MG63 (cell line): ENCODE data around the gene MAFF. TPM values are rescaled to one million over a fixed set of nuclear protein-coding genes. Genes with fewer than 3 reads are reported as not detected.
A peak's percentile ranks its signal among the peaks of the same experiment; 100 is the strongest.

Experiments
- DNase-seq: peaks from one replicate; pipeline ENCODE4 v3.0.0-alpha.2; 2020
- H3K27me3 ChIP-seq: fragments of 250-450 bp; sonication (Bioruptor Pico); 2 replicates; pipeline ENCODE4 v1.5.1; 2020; ENCODE audit warnings: mild to moderate bottlenecking, moderate library complexity
- H3K36me3 ChIP-seq: fragments of 250-450 bp; sonication (Bioruptor Pico); 2 replicates; pipeline ENCODE4 v1.5.1; 2020; ENCODE audit warnings: mild to moderate bottlenecking, moderate library complexity
- H3K4me3 ChIP-seq: fragments of 250-450 bp; sonication (Bioruptor Pico); 2 replicates; pipeline ENCODE4 v1.5.1; 2020; ENCODE audit warnings: mild to moderate bottlenecking, moderate library complexity
- H3K9me3 ChIP-seq: fragments of 250-450 bp; sonication (Bioruptor Pico); 2 replicates; pipeline ENCODE4 v1.5.1; 2020; ENCODE audit warnings: mild to moderate bottlenecking, moderate library complexity
- total RNA-seq: library from RNA; depleted of rRNA; stranded (reverse); fragments of >200 nt; shearing (Covaris generic); gene quantifications from 2 replicates; pipeline ENCODE4 v1.2.3, GENCODE V29; 2014; ENCODE audit warnings: low replicate concordance

Gene MAFF
- total RNA-seq, 1 experiment from 2014 or later: 22.0 TPM

DNA sequence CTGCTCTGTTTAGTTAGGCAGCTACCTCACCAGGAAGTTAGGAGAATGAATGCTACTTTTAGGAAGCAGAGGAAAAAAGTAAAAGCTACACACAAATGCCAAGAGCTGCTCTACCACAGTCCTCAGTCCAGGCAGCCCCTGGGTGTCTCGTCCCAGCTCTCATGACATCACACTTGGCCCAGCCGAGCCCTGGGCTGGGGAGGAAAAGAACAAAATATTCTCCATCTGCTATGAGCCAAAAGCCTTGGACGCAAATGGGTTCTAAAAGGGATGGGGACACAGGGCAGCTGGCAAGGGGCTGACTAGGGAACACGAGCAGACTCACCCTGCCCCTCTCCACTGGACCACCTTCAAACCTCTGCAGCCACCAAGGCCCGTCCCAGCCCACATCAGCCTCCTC, 44.9 kb downstream of the MAFF start:
- Histone ChIP-seq H3K4me3 (no peak overlapping the region), H3K36me3 (peaks cover 47% of the 10 kb centered on the region), H3K27me3 (no peaks in the 10 kb centered on the region), H3K9me3 (peaks cover 2% of the 10 kb centered on the region; the same call in 1 of the 2 replicates)
- no peak for DNase-seq

GRCh38 chr22:38247713-38248112, 45.9 kb downstream of the MAFF start:
- H3K27me3 ChIP-seq: no peaks in the 10 kb centered on the region
- peaks cover 2% of the 10 kb centered on the region; the same call in 1 of the 2 replicates for H3K9me3 ChIP-seq
- peaks cover 49% of the 10 kb centered on the region for H3K36me3 ChIP-seq
- DNase-seq: no peak
- no peak overlapping the region for H3K4me3 ChIP-seq

- DNase-seq: no peak
- H3K27me3 ChIP-seq: no peaks in the 10 kb centered on the region
- H3K4me3 ChIP-seq: no peak overlapping the region
- H3K9me3 ChIP-seq: peaks cover 2% of the 10 kb centered on the region; the same call in 1 of the 2 replicates
- peaks cover 46% of the 10 kb centered on the region for H3K36me3 ChIP-seq
These were observed 46.5 kb downstream of the MAFF start for GRCh38 chr22:38248280-38248679.

GRCh38 chr22:38249301-38249700, 47.5 kb downstream of the MAFF start:
- Histone ChIP-seq H3K9me3 (peaks cover 2% of the 10 kb centered on the region; the same call in 1 of the 2 replicates), H3K27me3 (no peaks in the 10 kb centered on the region), H3K36me3 (peaks cover 38% of the 10 kb centered on the region), H3K4me3 (no peak overlapping the region)
- DNase-seq: no peak

DNA sequence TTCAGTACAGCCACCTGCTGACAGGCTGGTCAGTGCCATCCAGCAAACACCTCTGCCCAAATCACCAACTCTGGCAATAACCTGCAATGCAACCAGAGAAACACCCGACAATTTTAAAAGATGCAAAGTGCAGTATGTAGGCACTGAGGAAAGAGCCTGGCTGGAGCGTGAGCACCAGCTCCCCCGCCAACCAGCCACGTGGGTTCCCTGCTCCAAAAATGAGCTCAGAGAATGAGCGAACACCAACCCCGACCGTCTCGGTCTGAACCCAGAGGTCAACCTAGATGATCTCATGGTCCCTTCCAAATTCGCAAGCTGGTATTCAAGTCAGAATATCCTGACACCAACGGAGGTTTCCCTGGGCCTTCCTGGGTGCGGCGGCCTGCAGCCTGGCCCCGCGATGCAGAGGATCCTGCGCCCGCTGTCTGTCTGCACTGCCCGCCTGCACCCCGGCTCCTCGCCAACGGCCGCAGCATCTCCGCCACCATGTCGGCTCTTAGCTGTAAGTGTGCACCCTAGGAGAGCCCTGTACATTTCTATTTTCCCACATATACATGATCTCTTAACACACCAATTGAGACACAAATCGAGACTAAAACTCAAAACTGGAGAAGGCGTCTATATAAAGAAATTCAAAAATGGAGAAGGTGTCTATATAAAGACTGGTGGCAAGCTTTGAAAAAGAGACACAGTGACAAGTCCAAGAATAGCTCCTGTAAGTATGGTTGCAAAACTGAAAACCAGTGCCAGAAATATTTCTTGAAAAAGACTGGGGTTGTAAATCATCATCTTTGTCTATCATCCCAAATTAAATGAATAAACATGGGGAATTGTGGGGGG, 48.2 kb downstream of the MAFF start:
- Histone ChIP-seq H3K36me3 (peaks cover 31% of the 10 kb centered on the region), H3K4me3 (no peak overlapping the region), H3K9me3 (peaks cover 2% of the 10 kb centered on the region; the same call in 1 of the 2 replicates), H3K27me3 (no peaks in the 10 kb centered on the region)
- DNase-seq: no peak

DNA sequence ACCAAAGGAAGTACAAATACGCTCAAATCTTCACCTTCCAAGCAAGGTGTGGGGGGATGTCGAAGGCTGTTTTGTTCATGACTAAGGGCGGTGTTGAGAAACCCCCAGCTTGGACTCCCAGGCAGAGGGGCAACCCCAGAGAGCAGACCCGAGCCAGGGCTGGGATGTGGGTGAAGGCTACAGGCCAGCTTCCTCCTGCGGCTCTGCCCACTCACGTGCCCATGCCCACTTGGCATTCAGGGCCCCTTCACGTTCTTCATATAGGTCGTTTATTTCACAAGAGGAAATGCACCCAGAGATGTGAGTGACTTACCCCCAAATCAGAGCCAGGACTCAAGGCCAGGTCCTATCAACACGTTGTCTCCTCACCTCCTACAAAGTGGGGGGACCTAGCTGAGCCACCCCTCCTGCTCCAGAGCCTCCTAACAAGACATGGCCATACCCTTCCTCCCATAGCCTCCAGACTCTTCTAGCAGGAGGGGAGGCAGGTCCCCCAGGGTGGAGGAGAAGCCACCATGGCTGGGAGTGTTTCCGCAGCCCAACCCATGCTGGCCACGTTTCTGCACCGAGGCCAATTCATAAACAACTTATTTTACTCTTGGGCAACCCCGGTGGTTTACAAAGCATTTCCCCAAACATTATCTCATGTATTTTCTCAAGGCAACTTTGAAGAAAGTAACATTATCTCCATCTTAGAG, 49.0 kb downstream of the MAFF start:
- Histone ChIP-seq H3K36me3 (peaks cover 31% of the 10 kb centered on the region), H3K4me3 (no peak overlapping the region), H3K9me3 (peaks cover 2% of the 10 kb centered on the region; the same call in 1 of the 2 replicates), H3K27me3 (no peaks in the 10 kb centered on the region)
- DNase-seq: no peak

GRCh38 chr22:38251341-38251692, 49.5 kb downstream of the MAFF start:
- peaks cover 2% of the 10 kb centered on the region; the same call in 1 of the 2 replicates for H3K9me3 ChIP-seq
- H3K4me3 ChIP-seq: no peak overlapping the region
- no peaks in the 10 kb centered on the region for H3K27me3 ChIP-seq
- DNase-seq: no peak
- peaks cover 31% of the 10 kb centered on the region for H3K36me3 ChIP-seq

DNA sequence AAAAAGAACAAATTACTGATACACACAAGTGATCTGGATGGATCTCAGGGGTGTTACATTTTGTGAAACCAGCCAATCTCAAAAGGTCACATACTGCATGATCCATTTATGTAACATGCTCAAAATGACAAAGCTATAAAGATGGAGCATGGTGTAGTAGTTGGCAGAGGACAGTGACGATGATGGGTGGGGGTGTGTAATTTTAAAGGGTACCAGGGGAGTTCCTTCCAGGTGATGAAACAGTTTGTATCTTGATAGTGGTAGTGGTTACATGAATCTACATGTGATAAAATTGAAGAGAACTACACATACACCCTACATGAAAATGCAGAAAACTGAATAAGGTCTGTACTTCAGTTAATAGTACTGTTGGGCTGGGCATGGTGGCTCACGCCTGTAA, 53.9 kb downstream of the MAFF start:
- Histone ChIP-seq H3K36me3 (peaks cover 20% of the 10 kb centered on the region), H3K27me3 (no peaks in the 10 kb centered on the region), H3K9me3 (no peaks in the 10 kb centered on the region), H3K4me3 (no peak overlapping the region)
- no peak for DNase-seq

- Histone ChIP-seq H3K27me3 (no peaks in the 10 kb centered on the region), H3K4me3 (peak overlapping the region; percentile 28), H3K9me3 (no peaks in the 10 kb centered on the region), H3K36me3 (peaks cover 11% of the 10 kb centered on the region)
- peak; percentile 50 for DNase-seq
These were observed 55.4 kb downstream of the MAFF start for GRCh38 chr22:38257181-38257580.

DNA sequence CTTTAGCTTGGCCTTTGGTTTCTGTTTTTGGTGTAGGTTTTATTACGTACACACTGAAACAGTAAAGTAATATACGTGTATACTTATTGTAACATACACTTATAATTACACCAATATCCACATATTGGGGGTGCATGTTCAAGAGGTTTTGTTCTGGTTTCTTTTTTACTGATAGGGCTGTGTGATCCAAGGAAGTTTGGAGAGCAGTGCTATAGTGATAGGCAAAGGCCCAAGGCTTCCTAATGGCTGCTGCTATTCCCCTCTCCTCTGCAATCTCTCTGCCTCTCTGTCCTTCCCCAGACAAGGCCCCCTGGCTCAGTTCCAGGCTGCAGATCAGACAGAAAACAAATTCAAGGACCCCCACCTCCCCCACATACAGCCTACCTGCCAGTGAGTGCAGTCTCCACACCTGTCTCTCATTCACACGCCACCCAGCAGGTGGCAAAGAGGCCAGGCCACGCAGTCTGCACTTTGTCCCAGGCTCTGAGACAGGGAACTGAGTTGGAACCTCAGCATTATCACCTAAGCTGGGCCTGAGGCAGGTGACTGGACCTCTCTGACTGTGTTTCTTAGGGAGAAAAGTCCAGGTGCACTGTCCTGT, 56.0 kb downstream of the MAFF start:
- H3K27me3 ChIP-seq: no peaks in the 10 kb centered on the region
- peak overlapping the region; percentile 28 for H3K4me3 ChIP-seq
- H3K36me3 ChIP-seq: peaks cover 9% of the 10 kb centered on the region
- no peak for DNase-seq
- H3K9me3 ChIP-seq: no peaks in the 10 kb centered on the region

DNA sequence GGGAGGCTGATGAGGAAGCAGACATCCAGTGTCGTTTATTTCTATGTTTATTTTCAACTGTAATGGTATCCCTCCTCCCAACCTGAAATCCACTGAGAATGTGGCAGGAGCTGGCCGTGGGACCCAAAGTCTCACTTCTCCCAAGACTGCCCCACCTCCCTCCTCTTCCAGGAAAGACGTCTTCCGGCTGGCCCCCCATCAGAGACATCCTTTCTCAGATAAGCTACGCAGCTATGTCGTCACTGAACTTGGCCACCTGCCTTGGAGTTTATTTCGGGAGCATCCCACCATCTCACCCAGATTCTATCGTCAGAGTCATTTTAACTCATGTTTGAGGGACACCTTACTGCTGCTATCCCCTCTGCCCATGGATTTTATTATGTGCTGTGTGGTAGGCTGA, 57.1 kb downstream of the MAFF start:
- H3K36me3 ChIP-seq: peaks cover 12% of the 10 kb centered on the region
- H3K4me3 ChIP-seq: no peak overlapping the region
- DNase-seq: no peak
- no peaks in the 10 kb centered on the region for H3K9me3 ChIP-seq
- H3K27me3 ChIP-seq: no peaks in the 10 kb centered on the region

GRCh38 chr22:38259370-38259769, 57.6 kb downstream of the MAFF start:
- H3K36me3 ChIP-seq: peaks cover 12% of the 10 kb centered on the region
- H3K9me3 ChIP-seq: no peaks in the 10 kb centered on the region
- H3K4me3 ChIP-seq: no peak overlapping the region
- no peak for DNase-seq
- H3K27me3 ChIP-seq: no peaks in the 10 kb centered on the region

DNA sequence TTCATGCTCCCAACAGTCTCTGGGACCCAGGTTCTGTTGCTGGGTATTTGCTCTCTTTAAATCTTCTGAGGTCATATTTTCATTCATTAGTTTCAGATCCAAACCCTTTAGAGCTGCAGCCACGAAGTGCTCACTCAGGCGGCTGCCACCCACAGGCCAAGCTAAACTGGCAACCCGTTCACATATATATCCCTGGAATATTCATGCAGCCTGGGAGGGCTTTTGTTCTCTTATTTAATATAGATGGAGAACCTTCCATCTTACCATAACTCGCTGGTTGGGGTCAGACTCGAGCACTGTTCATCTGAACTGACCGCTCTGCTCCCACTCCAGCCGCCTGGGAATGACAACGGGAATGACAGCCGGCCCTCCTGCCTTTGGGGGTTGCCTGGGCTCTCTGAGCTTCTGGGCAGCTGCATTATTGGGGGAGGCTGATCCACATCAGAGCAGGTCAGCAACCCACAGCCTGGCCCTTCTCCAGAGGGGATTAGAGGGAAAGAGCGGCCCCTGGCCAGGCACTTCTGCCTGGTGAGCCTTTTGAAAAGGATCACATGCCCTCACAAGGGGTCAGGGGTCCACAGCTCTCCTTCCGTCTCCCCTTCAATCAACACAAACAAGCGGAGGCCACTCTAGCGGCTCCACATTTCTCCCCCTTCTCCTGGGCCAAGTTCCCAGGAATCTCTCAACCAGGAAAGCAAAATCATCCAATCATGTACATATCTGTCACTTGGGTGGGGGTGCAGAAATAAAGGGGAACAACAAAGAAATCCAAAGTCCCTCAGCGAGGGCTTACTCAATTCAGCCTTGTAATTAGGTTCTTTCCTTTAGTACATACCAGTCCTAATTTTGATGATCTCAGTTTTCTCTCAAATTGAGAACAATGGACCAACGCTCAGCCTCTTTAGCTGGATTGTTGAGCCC, 59.2 kb downstream of the MAFF start:
- DNase-seq: no peak
- H3K4me3 ChIP-seq: no peak overlapping the region
- no peaks in the 10 kb centered on the region for H3K9me3 ChIP-seq
- no peaks in the 10 kb centered on the region for H3K27me3 ChIP-seq
- peaks cover 24% of the 10 kb centered on the region for H3K36me3 ChIP-seq

GRCh38 chr22:38262051-38262795, 60.4 kb downstream of the MAFF start:
- no peaks in the 10 kb centered on the region for H3K9me3 ChIP-seq
- no peak overlapping the region for H3K4me3 ChIP-seq
- peaks cover 32% of the 10 kb centered on the region for H3K36me3 ChIP-seq
- H3K27me3 ChIP-seq: no peaks in the 10 kb centered on the region
- peak; percentile 26 for DNase-seq

DNA sequence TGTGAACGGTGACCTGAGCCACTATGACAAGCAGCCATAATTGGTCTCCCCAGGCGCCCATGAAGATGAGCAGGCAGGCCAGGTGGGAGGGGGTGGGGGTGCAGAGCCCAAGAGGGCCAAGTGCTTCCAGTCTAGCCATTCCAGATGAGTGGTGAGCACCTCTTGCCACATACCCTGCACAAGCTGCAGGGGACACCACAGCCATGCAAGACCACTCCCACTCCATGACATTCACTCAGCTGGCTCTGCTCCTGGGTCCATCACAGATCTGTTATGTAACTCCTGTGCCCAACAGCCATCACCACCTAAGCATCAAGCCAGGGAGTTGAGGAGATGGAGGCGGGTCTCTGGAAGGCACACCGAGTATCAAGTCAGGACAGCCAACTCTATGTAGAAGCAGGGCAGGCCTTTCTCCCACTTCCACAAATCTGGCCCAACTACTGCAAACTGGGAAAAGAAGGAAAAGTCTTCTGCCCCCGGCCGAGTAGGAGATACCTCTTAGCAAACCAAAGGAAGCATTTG, 62.6 kb downstream of the MAFF start:
- peaks cover 32% of the 10 kb centered on the region for H3K36me3 ChIP-seq
- no peak overlapping the region for H3K4me3 ChIP-seq
- no peaks in the 10 kb centered on the region for H3K27me3 ChIP-seq
- H3K9me3 ChIP-seq: no peaks in the 10 kb centered on the region
- no peak for DNase-seq
